Parathyroid adenoma (tissue), 2 donors: ENCODE data around the gene VAT1L.
A peak's percentile ranks its signal among the peaks of the same experiment; 100 is the strongest.

Experiments used
- H2AFZ ChIP-seq: fragments of 300-600 bp; sonication (generic); one replicate; pipeline ENCODE4 v1.7.0; 2017; ENCODE audit warnings: antibody characterized with exemption, mild to moderate bottlenecking
- H3K27ac ChIP-seq: fragments of 300-600 bp; sonication (generic); one replicate; pipeline ENCODE4 v1.7.0; 2017
- H3K27me3 ChIP-seq: fragments of 300-600 bp; sonication (generic); one replicate; pipeline ENCODE4 v1.7.0; 2017; ENCODE audit warnings: low read length; ENCODE audit not compliant: control insufficient read depth, insufficient read depth
- H3K36me3 ChIP-seq: fragments of 300-600 bp; sonication (generic); one replicate; pipeline ENCODE4 v1.7.0; 2017; ENCODE audit warnings: low read length; ENCODE audit not compliant: control insufficient read depth, insufficient read depth
- H3K4me1 ChIP-seq: fragments of 300-600 bp; sonication (generic); one replicate; pipeline ENCODE4 v1.7.0; 2017; ENCODE audit warnings: control low read depth
- H3K4me2 ChIP-seq: fragments of 300-600 bp; sonication (generic); one replicate; pipeline ENCODE4 v1.7.0; 2017; ENCODE audit warnings: low read length
- H3K4me3 ChIP-seq: fragments of 300-600 bp; sonication (generic); one replicate; pipeline ENCODE4 v1.7.0; 2017; ENCODE audit warnings: low read depth, low read length
- H3K79me2 ChIP-seq: fragments of 300-600 bp; sonication (generic); one replicate; pipeline ENCODE4 v1.7.0; 2017; ENCODE audit warnings: control low read depth
- H3K9ac ChIP-seq: fragments of 300-600 bp; sonication (generic); one replicate; pipeline ENCODE4 v1.7.0; 2017; ENCODE audit warnings: mild to moderate bottlenecking
- H3K9me3 ChIP-seq: fragments of 300-600 bp; sonication (generic); one replicate; pipeline ENCODE4 v1.7.0; 2017; ENCODE audit warnings: low read length; ENCODE audit not compliant: control insufficient read depth
- TF ChIP-seq, protein P1 (sequence below): fragments of 300-600 bp; sonication (generic); IDR thresholded peaks from one replicate; pipeline ENCODE4 v1.7.0; 2017; ENCODE audit warnings: antibody characterized with exemption, mild to moderate bottlenecking
- donor health status: primary hyperparathyroidism.

The VAT1L gene

GRCh38 chr16:77970371-77970770 is 182.0 kb downstream of the VAT1L start:
- H3K4me3 ChIP-seq: no peak overlapping the region
- H3K9me3 ChIP-seq: no peaks in the 10 kb centered on the region
- no peak overlapping the region for H3K4me2 ChIP-seq
- no peaks in the 10 kb centered on the region for H3K27me3 ChIP-seq
- TF ChIP-seq, protein P1, sequence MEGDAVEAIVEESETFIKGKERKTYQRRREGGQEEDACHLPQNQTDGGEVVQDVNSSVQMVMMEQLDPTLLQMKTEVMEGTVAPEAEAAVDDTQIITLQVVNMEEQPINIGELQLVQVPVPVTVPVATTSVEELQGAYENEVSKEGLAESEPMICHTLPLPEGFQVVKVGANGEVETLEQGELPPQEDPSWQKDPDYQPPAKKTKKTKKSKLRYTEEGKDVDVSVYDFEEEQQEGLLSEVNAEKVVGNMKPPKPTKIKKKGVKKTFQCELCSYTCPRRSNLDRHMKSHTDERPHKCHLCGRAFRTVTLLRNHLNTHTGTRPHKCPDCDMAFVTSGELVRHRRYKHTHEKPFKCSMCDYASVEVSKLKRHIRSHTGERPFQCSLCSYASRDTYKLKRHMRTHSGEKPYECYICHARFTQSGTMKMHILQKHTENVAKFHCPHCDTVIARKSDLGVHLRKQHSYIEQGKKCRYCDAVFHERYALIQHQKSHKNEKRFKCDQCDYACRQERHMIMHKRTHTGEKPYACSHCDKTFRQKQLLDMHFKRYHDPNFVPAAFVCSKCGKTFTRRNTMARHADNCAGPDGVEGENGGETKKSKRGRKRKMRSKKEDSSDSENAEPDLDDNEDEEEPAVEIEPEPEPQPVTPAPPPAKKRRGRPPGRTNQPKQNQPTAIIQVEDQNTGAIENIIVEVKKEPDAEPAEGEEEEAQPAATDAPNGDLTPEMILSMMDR: no peak
- no peaks in the 10 kb centered on the region for H3K79me2 ChIP-seq
- no peak overlapping the region for H3K27ac ChIP-seq
- no peaks in the 10 kb centered on the region for H3K36me3 ChIP-seq
- H3K4me1 ChIP-seq: no peaks in the 10 kb centered on the region
- H2AFZ ChIP-seq: no peak overlapping the region
- no peak overlapping the region for H3K9ac ChIP-seq

GRCh38 chr16:77971306-77972061 is 183.1 kb downstream of the VAT1L start:
- Histone ChIP-seq H3K4me3 (no peak overlapping the region), H3K9me3 (no peaks in the 10 kb centered on the region), H2AFZ (no peak overlapping the region), H3K27me3 (no peaks in the 10 kb centered on the region), H3K79me2 (no peaks in the 10 kb centered on the region), H3K4me2 (no peak overlapping the region), H3K4me1 (no peaks in the 10 kb centered on the region), H3K27ac (no peak overlapping the region), H3K9ac (no peak overlapping the region), H3K36me3 (no peaks in the 10 kb centered on the region)
- TF ChIP-seq, protein P1: peak; percentile 86

DNA sequence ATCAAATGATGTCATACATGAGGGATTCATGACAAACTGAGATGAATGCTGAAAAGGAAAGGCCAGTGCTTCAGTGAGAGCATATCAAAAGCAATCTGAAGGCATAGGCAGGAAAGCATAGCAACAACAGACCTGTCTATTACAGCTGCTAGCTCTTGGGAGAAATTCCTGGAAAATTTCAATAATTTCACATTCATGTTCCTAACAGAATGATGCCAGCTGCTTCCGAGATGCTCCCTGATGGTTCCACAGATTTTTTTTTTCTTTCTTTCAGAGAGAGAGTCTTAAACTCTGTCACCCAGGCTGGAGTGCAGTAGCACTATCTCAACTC is 183.7 kb downstream of the VAT1L start:
- Histone ChIP-seq H3K79me2 (no peaks in the 10 kb centered on the region), H3K27ac (no peak overlapping the region), H3K9ac (no peak overlapping the region), H3K36me3 (no peaks in the 10 kb centered on the region), H3K9me3 (no peaks in the 10 kb centered on the region), H3K4me1 (no peaks in the 10 kb centered on the region), H3K4me3 (no peak overlapping the region), H3K27me3 (no peaks in the 10 kb centered on the region), H3K4me2 (no peak overlapping the region), H2AFZ (no peak overlapping the region)
- TF ChIP-seq, protein P1: no peak

DNA sequence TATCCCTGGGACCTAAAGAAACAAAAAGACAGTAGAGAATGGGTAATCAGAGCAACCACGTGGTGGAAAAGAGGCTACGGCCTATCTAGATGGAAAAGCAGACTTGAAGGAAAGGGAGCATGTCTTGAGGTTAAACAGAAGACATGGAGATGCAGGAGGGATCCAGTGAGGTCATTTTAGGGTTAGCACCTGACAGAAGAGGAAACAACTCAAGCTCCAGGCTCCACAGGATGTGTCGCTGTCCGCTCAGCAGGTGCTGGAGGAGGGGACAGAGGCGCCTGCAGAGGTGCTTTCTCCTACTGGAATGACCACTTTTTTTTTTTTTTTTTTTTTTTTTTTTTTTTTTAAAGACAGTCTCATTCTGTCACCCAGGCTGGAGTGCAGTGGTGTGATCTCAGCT is 186.5 kb downstream of the VAT1L start:
- Histone ChIP-seq H3K9me3 (no peaks in the 10 kb centered on the region), H3K27ac (no peak overlapping the region), H3K4me3 (no peak overlapping the region), H2AFZ (no peak overlapping the region), H3K79me2 (no peaks in the 10 kb centered on the region), H3K27me3 (no peaks in the 10 kb centered on the region), H3K4me2 (no peak overlapping the region), H3K4me1 (no peaks in the 10 kb centered on the region), H3K36me3 (no peaks in the 10 kb centered on the region), H3K9ac (no peak overlapping the region)
- TF ChIP-seq, protein P1: no peak

DNA sequence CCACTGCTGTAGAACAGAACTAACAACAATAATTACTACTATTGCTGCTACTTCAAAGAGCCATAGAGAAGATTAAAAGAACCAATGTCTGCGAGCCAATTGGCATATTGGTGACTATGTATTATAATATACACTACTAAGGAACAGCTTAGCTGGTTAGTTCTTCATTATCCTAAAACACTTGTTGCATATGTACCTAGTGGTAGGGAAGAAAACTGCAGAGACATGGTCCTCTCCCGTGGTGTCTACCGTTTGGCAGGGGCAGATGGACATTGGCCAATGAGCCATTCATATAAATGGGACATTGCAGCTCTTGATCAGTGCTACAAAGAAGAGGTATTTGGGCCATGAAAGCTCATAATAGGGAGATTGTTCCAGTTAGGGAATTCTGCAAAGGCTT is 187.6 kb downstream of the VAT1L start:
- no peak overlapping the region for H3K27ac ChIP-seq
- H3K9ac ChIP-seq: no peak overlapping the region
- no peak overlapping the region for H2AFZ ChIP-seq
- H3K4me3 ChIP-seq: no peak overlapping the region
- no peaks in the 10 kb centered on the region for H3K27me3 ChIP-seq
- no peaks in the 10 kb centered on the region for H3K9me3 ChIP-seq
- no peaks in the 10 kb centered on the region for H3K79me2 ChIP-seq
- no peak overlapping the region for H3K4me2 ChIP-seq
- H3K4me1 ChIP-seq: no peaks in the 10 kb centered on the region
- TF ChIP-seq, protein P1: no peak
- no peaks in the 10 kb centered on the region for H3K36me3 ChIP-seq
